ENCODE data around the gene PDCL3. TPM values are rescaled to one million over a fixed set of nuclear protein-coding genes. Genes with fewer than 3 reads are reported as not detected.

The PDCL3 gene
- total RNA-seq, 1 experiment from 2014 or later = 22.7 TPM

- H3K4me1 ChIP-seq (replicated peaks; ENCODE audit: insufficient read depth) = no peaks in the 10 kb centered on the region
- H3K4me3 ChIP-seq = no peak overlapping the region
- no peaks in the 10 kb centered on the region for H3K36me3 ChIP-seq (ENCODE audit: low read depth)
- H3K9me2 ChIP-seq (ENCODE audit: insufficient read depth) = no peaks in the 10 kb centered on the region
- H3K27me3 ChIP-seq (ENCODE audit: insufficient read depth, low read depth) = no peaks in the 10 kb centered on the region
- no peaks in the 10 kb centered on the region for H3K79me2 ChIP-seq (ENCODE audit: low read depth)
- H4K20me1 ChIP-seq (ENCODE audit: insufficient read depth) = no peaks in the 10 kb centered on the region
- BruUV-seq (replicated peaks) = no TSS peak
- intact Hi-C loops (cut with micrococcal nuclease; ENCODE audit: unreplicated experiment) = loop anchor here (10.0 kb wide), 1 partner anchor 285 kb away; no protein-coding TSS in a partner anchor
- CTCF ChIA-PET = no interaction called here
- no peaks in the 10 kb centered on the region for H3F3A ChIP-seq (ENCODE audit: insufficient read depth, low read depth)
- TF ChIP-seq CTCF (conservative IDR thresholded peaks at IDR 0.05) (no peak), EZH2 (IDR thresholded peaks at IDR 0.05; ENCODE audit: low read depth) (no peak)
- no peak overlapping the region for H3K27ac ChIP-seq
- H3K9me3 ChIP-seq (ENCODE audit: insufficient read depth, low read depth) = peaks cover 7% of the 10 kb centered on the region; the same call in 1 of the 2 replicates
- H3K4me2 ChIP-seq = no peak overlapping the region
- POLR2A ChIA-PET (ENCODE audit: unreplicated experiment) = interaction anchor here (0.6 kb wide), 1 partner anchor 7 kb away, joined by 7 read pairs; no protein-coding TSS in a partner anchor
- DNase-seq = no peak
- H2AFZ ChIP-seq = no peak overlapping the region
These were observed 57.2 kb downstream of the PDCL3 start for GRCh38 chr2:100619951-100620350.

GRCh38 chr2:100620481-100620880 is 57.7 kb downstream of the PDCL3 start:
- DNase-seq = no peak
- Histone ChIP-seq H3K4me3 (no peak overlapping the region), H3K79me2 (ENCODE audit: low read depth) (no peaks in the 10 kb centered on the region), H3K9me2 (ENCODE audit: insufficient read depth) (no peaks in the 10 kb centered on the region), H3K9me3 (ENCODE audit: insufficient read depth, low read depth) (peaks cover 7% of the 10 kb centered on the region; the same call in 1 of the 2 replicates), H3F3A (ENCODE audit: insufficient read depth, low read depth) (no peaks in the 10 kb centered on the region), H3K4me1 (replicated peaks; ENCODE audit: insufficient read depth) (no peaks in the 10 kb centered on the region), H2AFZ (no peak overlapping the region), H3K27ac (no peak overlapping the region), H4K20me1 (ENCODE audit: insufficient read depth) (no peaks in the 10 kb centered on the region), H3K36me3 (ENCODE audit: low read depth) (no peaks in the 10 kb centered on the region), H3K4me2 (no peak overlapping the region), H3K27me3 (ENCODE audit: insufficient read depth, low read depth) (no peaks in the 10 kb centered on the region)
- no peak for TF ChIP-seq CTCF (conservative IDR thresholded peaks at IDR 0.05)
- no peak for TF ChIP-seq EZH2 (IDR thresholded peaks at IDR 0.05; ENCODE audit: low read depth)
- CTCF ChIA-PET = interaction anchor here (0.7 kb wide), 1 partner anchor 250 kb away, joined by 7 read pairs; no protein-coding TSS in a partner anchor
- intact Hi-C loops (cut with micrococcal nuclease; ENCODE audit: unreplicated experiment) = no loop called here
- no TSS peak for BruUV-seq (replicated peaks)
- POLR2A ChIA-PET (ENCODE audit: unreplicated experiment) = no interaction called here

- ChIA-PET POLR2A (ENCODE audit: unreplicated experiment) (no interaction called here), CTCF (interaction anchor here (0.6 kb wide), 1 partner anchor 579 kb away, joined by 4 read pairs; no protein-coding TSS in a partner anchor)
- BruUV-seq (replicated peaks) = no TSS peak
- no peak for DNase-seq
- H3K27me3 ChIP-seq (ENCODE audit: insufficient read depth, low read depth) = no peaks in the 10 kb centered on the region
- peaks cover 7% of the 10 kb centered on the region; the same call in 1 of the 2 replicates for H3K9me3 ChIP-seq (ENCODE audit: insufficient read depth, low read depth)
- no peak overlapping the region for H3K27ac ChIP-seq
- no peaks in the 10 kb centered on the region for H3K79me2 ChIP-seq (ENCODE audit: low read depth)
- H3K4me2 ChIP-seq = no peak overlapping the region
- no peaks in the 10 kb centered on the region for H3K36me3 ChIP-seq (ENCODE audit: low read depth)
- H3K4me3 ChIP-seq = no peak overlapping the region
- H4K20me1 ChIP-seq (ENCODE audit: insufficient read depth) = no peaks in the 10 kb centered on the region
- no peaks in the 10 kb centered on the region for H3K9me2 ChIP-seq (ENCODE audit: insufficient read depth)
- no peak for TF ChIP-seq EZH2 (IDR thresholded peaks at IDR 0.05; ENCODE audit: low read depth)
- TF ChIP-seq CTCF (conservative IDR thresholded peaks at IDR 0.05) = no peak
- H2AFZ ChIP-seq = no peak overlapping the region
- H3K4me1 ChIP-seq (replicated peaks; ENCODE audit: insufficient read depth) = no peaks in the 10 kb centered on the region
- intact Hi-C loops (cut with micrococcal nuclease; ENCODE audit: unreplicated experiment) = no loop called here
- no peaks in the 10 kb centered on the region for H3F3A ChIP-seq (ENCODE audit: insufficient read depth, low read depth)
These were observed 58.7 kb downstream of the PDCL3 start for GRCh38 chr2:100621371-100621951.
